IMR-90 (cell line): Measurements from ENCODE around the gene ITIH4.

ENCODE experiments used
- BHLHE40 ChIP-seq: fragments of 150-350 bp; IDR thresholded peaks from 2 replicates; pipeline ENCODE4 v1.6.1; 2016; ENCODE audit warnings: mild to moderate bottlenecking, low read depth, low read length
- CEBPB ChIP-seq: IDR thresholded peaks from 2 replicates; pipeline ENCODE4 v1.6.1; 2012; ENCODE audit warnings: low read depth, low read length, improper control_type of control experiment
- CHD1 ChIP-seq: IDR thresholded peaks from 2 replicates; pipeline ENCODE4 v1.6.1; 2012; ENCODE audit warnings: low read depth, low read length, improper control_type of control experiment
- MAFK ChIP-seq: IDR thresholded peaks from 2 replicates; pipeline ENCODE4 v1.6.1; 2012; ENCODE audit warnings: low read depth, low read length, improper control_type of control experiment
- MAZ ChIP-seq: IDR thresholded peaks from 2 replicates; pipeline ENCODE4 v1.6.1; 2012; ENCODE audit warnings: low read depth, mild to moderate bottlenecking, low read length, improper control_type of control experiment, moderate library complexity, borderline replicate concordance
- MXI1 ChIP-seq: IDR thresholded peaks from 2 replicates; pipeline ENCODE4 v1.6.1; 2012; ENCODE audit warnings: low read depth, mild to moderate bottlenecking, low read length, moderate library complexity, borderline replicate concordance
- POLR2A ChIP-seq: IDR thresholded peaks from 2 replicates; pipeline ENCODE4 v1.6.1; 2012; ENCODE audit warnings: mild to moderate bottlenecking, low read depth, low read length
- RAD21 ChIP-seq: IDR thresholded peaks from 2 replicates; pipeline ENCODE4 v1.6.1; 2012; ENCODE audit warnings: low read length, improper control_type of control experiment
- RCOR1 ChIP-seq: IDR thresholded peaks from 2 replicates; pipeline ENCODE4 v1.6.1; 2012; ENCODE audit warnings: mild to moderate bottlenecking, low read length, improper control_type of control experiment; ENCODE audit not compliant: insufficient replicate concordance
- RFX5 ChIP-seq: IDR thresholded peaks from 2 replicates; pipeline ENCODE4 v1.8.0; 2012; ENCODE audit warnings: low read depth, mild to moderate bottlenecking, low read length, moderate library complexity
- TF ChIP-seq, protein P1 (sequence below): conservative IDR thresholded peaks from 2 replicates; pipeline ENCODE4 v1.5.1; 2012; ENCODE audit warnings: mild to moderate bottlenecking, low read depth, low read length, improper control_type of control experiment
- TF ChIP-seq, protein P2 (sequence below): fragments of 150-350 bp; IDR thresholded peaks from 2 replicates; pipeline ENCODE4 v1.6.1; 2017; ENCODE audit warnings: mild to moderate bottlenecking, antibody characterized with exemption, low read length, low read depth
- TF ChIP-seq, protein P3 (sequence below): fragments of 150-350 bp; IDR thresholded peaks from 2 replicates; pipeline ENCODE4 v1.6.1; 2016; ENCODE audit warnings: low read depth, mild to moderate bottlenecking, low read length, moderate library complexity, borderline replicate concordance

DNA sequence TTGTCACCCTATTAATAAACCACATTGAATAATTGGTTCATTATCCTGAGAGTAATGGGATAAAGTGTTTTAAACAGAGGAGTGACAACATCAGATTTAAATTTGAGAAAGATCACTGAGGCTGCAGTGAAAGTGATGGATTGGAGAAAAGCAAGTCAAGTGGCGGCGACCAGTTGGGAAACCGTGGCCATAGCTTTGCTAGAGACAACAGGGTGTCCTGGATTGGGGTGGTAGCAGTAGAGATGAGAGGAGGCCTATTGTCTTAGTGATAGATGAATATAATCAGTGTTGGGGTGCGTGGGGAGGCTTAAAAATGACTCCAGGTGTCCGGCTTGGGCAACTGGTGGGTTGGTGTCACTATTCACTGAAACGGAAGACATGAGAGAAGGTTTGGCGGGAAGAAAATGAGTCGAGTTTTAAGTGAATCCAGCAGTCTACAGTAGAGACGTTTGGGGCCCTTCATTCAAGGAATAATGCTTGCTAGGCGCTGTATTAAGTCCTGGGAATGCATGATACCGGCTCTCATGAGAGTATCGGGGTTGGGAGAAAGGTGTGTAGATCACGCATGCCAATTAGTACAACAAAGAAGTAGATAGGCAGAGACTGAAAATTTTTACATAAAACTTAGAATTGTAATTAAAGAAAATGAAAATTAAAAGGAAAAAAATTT, 60.6 kb downstream of the ITIH4 start:
- TF ChIP-seq POLR2A (no peak), RFX5 (no peak), MXI1 (no peak), MAZ (no peak), CEBPB (no peak), CHD1 (no peak), BHLHE40 (no peak), RAD21 (no peak), RCOR1 (no peak), MAFK (no peak)
- TF ChIP-seq, protein P1, sequence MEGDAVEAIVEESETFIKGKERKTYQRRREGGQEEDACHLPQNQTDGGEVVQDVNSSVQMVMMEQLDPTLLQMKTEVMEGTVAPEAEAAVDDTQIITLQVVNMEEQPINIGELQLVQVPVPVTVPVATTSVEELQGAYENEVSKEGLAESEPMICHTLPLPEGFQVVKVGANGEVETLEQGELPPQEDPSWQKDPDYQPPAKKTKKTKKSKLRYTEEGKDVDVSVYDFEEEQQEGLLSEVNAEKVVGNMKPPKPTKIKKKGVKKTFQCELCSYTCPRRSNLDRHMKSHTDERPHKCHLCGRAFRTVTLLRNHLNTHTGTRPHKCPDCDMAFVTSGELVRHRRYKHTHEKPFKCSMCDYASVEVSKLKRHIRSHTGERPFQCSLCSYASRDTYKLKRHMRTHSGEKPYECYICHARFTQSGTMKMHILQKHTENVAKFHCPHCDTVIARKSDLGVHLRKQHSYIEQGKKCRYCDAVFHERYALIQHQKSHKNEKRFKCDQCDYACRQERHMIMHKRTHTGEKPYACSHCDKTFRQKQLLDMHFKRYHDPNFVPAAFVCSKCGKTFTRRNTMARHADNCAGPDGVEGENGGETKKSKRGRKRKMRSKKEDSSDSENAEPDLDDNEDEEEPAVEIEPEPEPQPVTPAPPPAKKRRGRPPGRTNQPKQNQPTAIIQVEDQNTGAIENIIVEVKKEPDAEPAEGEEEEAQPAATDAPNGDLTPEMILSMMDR, result no peak
- TF ChIP-seq, protein P2, sequence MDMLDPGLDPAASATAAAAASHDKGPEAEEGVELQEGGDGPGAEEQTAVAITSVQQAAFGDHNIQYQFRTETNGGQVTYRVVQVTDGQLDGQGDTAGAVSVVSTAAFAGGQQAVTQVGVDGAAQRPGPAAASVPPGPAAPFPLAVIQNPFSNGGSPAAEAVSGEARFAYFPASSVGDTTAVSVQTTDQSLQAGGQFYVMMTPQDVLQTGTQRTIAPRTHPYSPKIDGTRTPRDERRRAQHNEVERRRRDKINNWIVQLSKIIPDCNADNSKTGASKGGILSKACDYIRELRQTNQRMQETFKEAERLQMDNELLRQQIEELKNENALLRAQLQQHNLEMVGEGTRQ, result no peak
- TF ChIP-seq, protein P3, sequence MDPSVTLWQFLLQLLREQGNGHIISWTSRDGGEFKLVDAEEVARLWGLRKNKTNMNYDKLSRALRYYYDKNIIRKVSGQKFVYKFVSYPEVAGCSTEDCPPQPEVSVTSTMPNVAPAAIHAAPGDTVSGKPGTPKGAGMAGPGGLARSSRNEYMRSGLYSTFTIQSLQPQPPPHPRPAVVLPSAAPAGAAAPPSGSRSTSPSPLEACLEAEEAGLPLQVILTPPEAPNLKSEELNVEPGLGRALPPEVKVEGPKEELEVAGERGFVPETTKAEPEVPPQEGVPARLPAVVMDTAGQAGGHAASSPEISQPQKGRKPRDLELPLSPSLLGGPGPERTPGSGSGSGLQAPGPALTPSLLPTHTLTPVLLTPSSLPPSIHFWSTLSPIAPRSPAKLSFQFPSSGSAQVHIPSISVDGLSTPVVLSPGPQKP, result no peak
